Activated CD8-positive, alpha-beta memory T cell treated with anti-CD3 and anti-CD28 coated beads, Interleukin-2, amount 50 U/mL, for 4 hours (primary cell): ENCODE measurements around the gene TDRD6.
"Not testable (repeated sequence)": the region's sequence is repeated elsewhere in the genome, so short reads cannot be mapped to it uniquely, and the experiment has no call there.

Experiments
- DNase-seq: peaks from one replicate; pipeline ENCODE4 v3.0.0-alpha.2; 2020

The TDRD6 gene

DNA sequence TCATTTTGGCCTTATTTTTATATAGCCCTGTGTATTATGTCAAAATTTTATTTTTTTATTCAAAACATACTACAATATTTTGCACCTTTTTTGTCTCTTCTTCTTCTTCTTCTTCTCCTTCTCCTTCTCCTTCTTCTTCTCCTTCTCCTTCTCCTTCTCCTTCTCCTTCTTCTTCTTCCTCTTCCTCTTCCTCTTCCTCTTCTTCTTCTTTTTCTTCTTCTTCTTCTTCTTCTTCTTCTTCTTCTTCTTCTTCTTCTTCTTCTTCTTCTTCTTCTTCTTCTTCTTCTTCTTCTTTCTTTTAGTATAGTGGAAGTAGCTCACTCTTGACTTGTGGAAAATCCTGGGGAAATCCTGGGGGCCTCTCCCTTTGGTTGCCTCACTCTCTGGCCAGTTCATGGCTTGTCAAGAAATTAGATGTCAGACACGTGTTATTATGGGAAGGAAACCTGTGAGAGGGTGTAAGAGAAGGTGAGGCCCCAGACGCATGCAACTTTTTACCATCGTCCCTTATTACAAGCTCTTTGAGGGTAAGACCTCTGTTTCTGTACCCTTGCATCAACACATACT, 56.6 kb downstream of the TDRD6 start:
- DNase-seq, result not testable (repeated sequence)

DNA sequence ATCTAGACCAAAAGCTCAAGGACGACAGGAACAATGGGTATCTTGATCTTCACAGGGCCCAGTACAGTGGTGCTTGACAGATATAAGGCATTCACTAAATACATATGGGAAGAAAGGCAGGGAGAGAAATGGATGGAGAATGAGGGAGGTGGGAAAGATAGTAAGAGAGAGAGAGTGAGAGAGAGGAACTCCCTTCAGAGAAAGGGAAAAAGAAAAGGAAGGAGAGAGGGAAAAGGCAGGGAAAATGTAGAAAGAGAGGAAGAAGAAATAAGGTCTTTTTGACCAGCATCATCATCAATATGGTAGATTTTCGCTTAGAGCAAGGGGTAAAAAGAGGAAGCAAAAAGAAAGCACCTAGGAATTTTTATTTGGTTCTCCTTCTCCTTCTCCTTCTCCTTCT, 58.3 kb downstream of the TDRD6 start:
- no peak for DNase-seq

DNA sequence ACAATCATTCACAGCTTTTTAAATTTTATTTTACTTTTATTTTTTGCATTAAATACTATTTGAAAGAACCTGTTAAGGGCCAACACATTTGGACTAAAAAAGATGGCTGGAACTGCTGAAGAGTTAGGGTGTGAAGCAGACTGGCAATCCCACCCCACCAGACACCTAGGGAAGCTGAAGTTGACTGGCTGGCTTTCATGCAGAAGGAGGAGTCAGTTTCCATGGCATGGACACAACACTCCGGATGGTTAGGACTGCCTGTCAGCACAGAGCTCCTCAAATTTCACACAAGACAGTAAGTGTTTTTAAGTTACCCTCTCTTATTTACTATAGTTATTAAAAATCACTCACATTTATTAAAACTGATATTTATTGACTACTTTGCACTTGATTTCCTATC, 59.0 kb downstream of the TDRD6 start, which contains the start of gene ANKRD66:
TSS of gene ANKRD66 (plus strand) at position 238 of the 400 bp plus-strand sequence. CDS start 5,016 bp downstream, outside the sequence.
- no peak for DNase-seq

- no peak for DNase-seq
Observed at GRCh38 chr6:46748940-46749503, 61.3 kb downstream of the TDRD6 start.

DNA sequence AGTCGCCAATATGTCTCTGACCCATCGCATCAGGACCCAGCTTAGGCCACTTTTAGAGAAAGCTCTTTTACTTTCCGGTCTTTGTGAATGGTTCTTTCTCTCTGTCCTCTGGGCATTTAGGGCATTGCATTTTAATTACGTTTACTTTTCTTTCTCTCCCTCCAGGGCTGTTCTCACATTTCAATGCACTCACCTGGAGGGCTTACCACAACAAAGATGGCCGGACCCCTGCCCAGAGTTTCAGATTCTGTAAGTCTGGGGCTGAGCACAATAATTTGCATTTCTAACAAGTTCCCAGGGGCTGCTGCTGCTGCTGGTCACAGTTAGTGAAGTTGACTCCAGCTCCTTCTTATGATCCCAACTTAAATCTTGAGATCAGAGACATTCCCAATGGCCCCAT, 62.0 kb downstream of the TDRD6 start:
- no peak for DNase-seq

GRCh38 chr6:46751658-46752057, 64.0 kb downstream of the TDRD6 start:
- no peak for DNase-seq
